SJCRH30 (cell line): ENCODE results near the gene ZNF839. TPM values are rescaled to one million over a fixed set of nuclear protein-coding genes. Genes with fewer than 3 reads are reported as not detected.

Experiments
- DNase-seq, 2 experiments: peaks; one replicate each; pipeline ENCODE4 v3.0.0-alpha.2; 2015 to 2020
- H3K27ac ChIP-seq: fragments of 250-450 bp; sonication (Bioruptor Pico); 2 replicates; pipeline ENCODE4 v1.5.1; 2020; ENCODE audit warnings: mild to moderate bottlenecking, moderate library complexity
- H3K27me3 ChIP-seq: fragments of 250-450 bp; sonication (Bioruptor Pico); 2 replicates; pipeline ENCODE4 v1.5.1; 2020; ENCODE audit warnings: mild to moderate bottlenecking, moderate library complexity
- H3K36me3 ChIP-seq: fragments of 250-450 bp; sonication (Bioruptor Pico); 2 replicates; pipeline ENCODE4 v1.5.1; 2020; ENCODE audit warnings: mild to moderate bottlenecking, moderate library complexity
- H3K4me1 ChIP-seq: fragments of 250-450 bp; sonication (Bioruptor Pico); 2 replicates; pipeline ENCODE4 v1.5.1; 2020; ENCODE audit warnings: mild to moderate bottlenecking, moderate library complexity
- H3K4me3 ChIP-seq: fragments of 250-450 bp; sonication (Bioruptor Pico); 2 replicates; pipeline ENCODE4 v1.5.1; 2020; ENCODE audit warnings: mild to moderate bottlenecking, moderate library complexity
- H3K9me3 ChIP-seq: fragments of 250-450 bp; sonication (Bioruptor Pico); replicated peaks from 2 replicates; pipeline ENCODE4 v1.5.1; 2020; ENCODE audit warnings: mild to moderate bottlenecking, moderate library complexity
- total RNA-seq: library from RNA; depleted of rRNA; stranded (reverse); fragments of >200 nt; shearing (Covaris generic); gene quantifications from 2 replicates; pipeline ENCODE4 v1.2.3, GENCODE V29; 2014; rRNA removed

ZNF839 gene
- total RNA-seq, 1 experiment from 2014 or later = 4.2 TPM

DNA sequence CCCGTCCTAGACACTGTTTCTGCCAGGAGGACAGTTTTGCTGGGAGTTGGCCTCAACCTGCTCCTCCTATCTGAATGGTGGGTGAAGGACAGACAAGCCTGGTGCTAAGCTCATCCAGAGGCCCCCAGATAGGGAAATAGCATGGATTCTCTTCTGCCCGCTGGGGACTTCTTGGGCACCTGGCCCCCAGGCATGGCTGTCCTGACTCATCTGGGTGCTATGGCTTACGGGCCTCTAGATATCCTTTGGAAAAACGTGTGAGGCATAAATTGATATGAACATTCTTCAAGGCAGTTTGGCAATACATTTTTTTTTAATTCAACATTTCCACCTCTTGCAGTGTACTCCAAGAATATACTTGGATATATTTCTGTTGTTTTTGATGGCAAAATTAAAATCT is 51.8 kb downstream of the ZNF839 start:
- H3K27me3 ChIP-seq = no peaks in the 10 kb centered on the region
- H3K9me3 ChIP-seq = no peaks in the 10 kb centered on the region
- H3K4me3 ChIP-seq = no peak overlapping the region
- no peaks in the 10 kb centered on the region for H3K4me1 ChIP-seq
- no peak overlapping the region for H3K27ac ChIP-seq
- no peak for DNase-seq
- H3K36me3 ChIP-seq = peaks cover 3% of the 10 kb centered on the region; the same call in 1 of the 2 replicates

- Histone ChIP-seq H3K4me1 (no peaks in the 10 kb centered on the region), H3K9me3 (no peaks in the 10 kb centered on the region), H3K27ac (no peak overlapping the region), H3K27me3 (no peaks in the 10 kb centered on the region), H3K36me3 (peaks cover 14% of the 10 kb centered on the region), H3K4me3 (no peak overlapping the region)
- DNase-seq = no peak
Observed at GRCh38 chr14:102373110-102373509, 53.6 kb downstream of the ZNF839 start.

DNA sequence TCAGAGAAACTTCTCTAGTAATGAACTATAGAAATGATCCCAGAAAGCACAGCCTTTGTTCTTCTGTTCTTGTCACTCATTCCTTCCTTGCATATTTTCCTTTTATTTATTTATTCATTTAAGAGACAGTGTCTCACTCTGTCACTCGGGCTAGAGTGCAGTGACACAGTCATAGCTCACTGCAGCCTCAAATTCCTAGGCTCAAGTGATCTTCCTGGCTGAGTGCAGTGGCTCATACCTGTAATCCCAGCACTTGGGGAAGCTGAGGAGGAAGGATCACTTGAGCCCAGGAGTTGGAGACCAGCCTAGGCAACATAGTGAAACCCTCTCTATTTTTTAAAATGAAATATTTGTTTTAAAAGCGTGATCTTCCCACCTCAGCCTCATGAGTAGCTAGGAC is 54.7 kb downstream of the ZNF839 start:
- Histone ChIP-seq H3K4me1 (no peaks in the 10 kb centered on the region), H3K27ac (no peak overlapping the region), H3K27me3 (no peaks in the 10 kb centered on the region), H3K4me3 (no peak overlapping the region), H3K36me3 (peaks cover 18% of the 10 kb centered on the region), H3K9me3 (no peaks in the 10 kb centered on the region)
- DNase-seq = no peak

DNA sequence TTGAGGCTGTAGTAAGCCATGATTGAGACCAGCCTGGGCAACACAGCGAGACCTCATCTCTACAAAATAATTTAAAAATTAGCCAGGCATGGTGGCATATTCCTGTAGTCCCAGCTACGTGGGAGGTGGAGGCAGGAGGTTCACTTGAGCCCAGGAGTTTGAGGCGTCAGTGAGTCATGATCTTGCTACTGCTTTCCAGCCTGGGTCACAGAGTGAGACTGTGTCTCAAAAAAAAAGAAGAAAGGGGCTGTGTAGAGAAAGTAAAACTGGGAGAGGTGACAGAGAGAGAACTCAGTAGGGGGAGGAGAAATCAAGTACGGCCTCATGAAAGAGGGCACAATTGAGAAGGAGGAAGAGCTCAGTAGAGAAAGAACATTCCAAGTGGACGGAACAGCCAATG is 55.6 kb downstream of the ZNF839 start:
- Histone ChIP-seq H3K4me1 (no peaks in the 10 kb centered on the region), H3K27me3 (no peaks in the 10 kb centered on the region), H3K36me3 (peaks cover 18% of the 10 kb centered on the region), H3K27ac (no peak overlapping the region), H3K4me3 (no peak overlapping the region), H3K9me3 (no peaks in the 10 kb centered on the region)
- DNase-seq = no peak

DNA sequence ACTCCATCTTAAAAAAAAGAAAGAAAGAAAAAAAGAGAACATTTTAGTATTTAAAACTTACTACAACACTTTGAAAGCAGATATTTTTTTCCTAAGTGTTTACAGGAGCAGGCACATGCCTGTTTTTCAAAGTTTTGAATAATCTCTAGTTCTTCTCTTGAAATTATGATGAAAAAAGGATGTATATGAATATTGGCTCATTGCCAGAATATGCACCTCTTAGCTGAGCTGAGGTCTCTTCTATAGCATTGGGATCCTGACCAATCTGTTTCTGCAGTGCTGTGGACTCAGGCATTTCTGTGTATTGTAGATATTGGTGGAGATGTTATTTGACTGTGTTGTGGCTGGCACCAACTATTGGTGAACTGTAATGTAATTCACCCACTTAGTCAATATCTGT is 58.1 kb downstream of the ZNF839 start:
- no peak for DNase-seq
- H3K4me3 ChIP-seq = no peak overlapping the region
- no peak overlapping the region for H3K27ac ChIP-seq
- peaks cover 30% of the 10 kb centered on the region for H3K36me3 ChIP-seq
- no peaks in the 10 kb centered on the region for H3K9me3 ChIP-seq
- no peaks in the 10 kb centered on the region for H3K4me1 ChIP-seq
- no peaks in the 10 kb centered on the region for H3K27me3 ChIP-seq

DNA sequence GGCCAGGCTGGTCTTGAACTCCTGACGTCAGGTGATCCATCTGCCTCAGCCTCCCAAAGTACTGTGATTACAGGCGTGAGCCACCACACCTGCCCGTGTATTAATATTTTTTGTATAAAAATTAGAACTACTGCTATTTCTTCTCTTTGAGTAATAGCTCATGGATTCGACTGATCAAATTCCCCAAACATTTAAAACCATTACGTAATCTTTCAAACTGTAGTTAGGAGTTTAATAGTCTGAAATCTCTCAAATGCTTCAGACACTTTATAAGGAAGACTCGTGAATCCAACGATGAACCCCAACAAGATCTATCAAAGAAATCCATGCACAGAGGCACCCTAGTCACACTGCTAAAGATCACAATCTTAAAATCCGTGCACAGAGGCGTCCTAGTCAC is 59.3 kb downstream of the ZNF839 start:
- Histone ChIP-seq H3K4me1 (no peaks in the 10 kb centered on the region), H3K36me3 (peaks cover 30% of the 10 kb centered on the region), H3K27ac (no peak overlapping the region), H3K27me3 (no peaks in the 10 kb centered on the region), H3K4me3 (no peak overlapping the region), H3K9me3 (no peaks in the 10 kb centered on the region)
- DNase-seq = no peak

DNA sequence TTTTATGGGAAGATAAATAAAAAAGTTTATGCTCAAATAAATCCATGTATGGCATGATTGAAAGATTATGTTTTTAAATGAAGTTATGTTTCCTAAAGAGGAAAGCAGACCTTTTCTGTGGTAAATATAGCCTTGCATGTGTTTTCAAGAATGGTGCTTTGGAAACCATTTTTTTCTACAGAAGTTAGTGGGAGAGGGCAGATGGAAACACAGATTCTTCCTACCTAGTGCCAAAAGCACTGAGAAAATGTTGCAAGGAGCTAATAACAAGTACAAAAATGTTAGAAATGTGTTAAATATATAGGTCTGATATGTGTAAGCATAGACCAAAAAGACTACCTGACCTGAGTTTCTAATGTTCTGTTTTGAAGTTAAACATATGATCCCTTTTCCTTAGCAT is 67.5 kb downstream of the ZNF839 start:
- no peak for DNase-seq
- Histone ChIP-seq H3K4me1 (no peaks in the 10 kb centered on the region), H3K9me3 (no peaks in the 10 kb centered on the region), H3K4me3 (no peak overlapping the region), H3K36me3 (peaks cover 2% of the 10 kb centered on the region; the same call in 1 of the 2 replicates), H3K27me3 (no peaks in the 10 kb centered on the region), H3K27ac (no peak overlapping the region)

DNA sequence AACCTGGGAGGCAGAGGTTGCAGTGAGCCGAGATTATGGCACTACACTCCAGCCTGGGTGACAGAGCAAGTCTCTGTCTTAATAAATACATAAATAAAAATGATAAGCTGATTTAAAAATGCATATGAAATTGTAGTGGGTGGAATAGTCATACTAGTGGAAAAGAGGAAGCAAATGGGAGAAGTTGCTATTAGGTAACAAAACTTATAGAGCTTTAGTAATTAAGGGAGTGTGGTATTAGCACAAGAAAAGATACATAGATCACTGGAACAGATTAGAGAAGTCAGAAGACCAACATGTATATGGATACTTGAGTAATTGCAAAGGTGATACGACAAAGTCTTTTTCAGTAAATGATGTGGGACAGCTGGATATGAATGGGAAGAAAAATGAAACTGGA is 69.7 kb downstream of the ZNF839 start:
- no peaks in the 10 kb centered on the region for H3K4me1 ChIP-seq
- peak in 1 of 2 experiments; percentile 10 for DNase-seq
- peaks cover 2% of the 10 kb centered on the region; the same call in 1 of the 2 replicates for H3K36me3 ChIP-seq
- H3K27ac ChIP-seq = no peak overlapping the region
- H3K27me3 ChIP-seq = no peaks in the 10 kb centered on the region
- no peak overlapping the region for H3K4me3 ChIP-seq
- no peaks in the 10 kb centered on the region for H3K9me3 ChIP-seq

DNA sequence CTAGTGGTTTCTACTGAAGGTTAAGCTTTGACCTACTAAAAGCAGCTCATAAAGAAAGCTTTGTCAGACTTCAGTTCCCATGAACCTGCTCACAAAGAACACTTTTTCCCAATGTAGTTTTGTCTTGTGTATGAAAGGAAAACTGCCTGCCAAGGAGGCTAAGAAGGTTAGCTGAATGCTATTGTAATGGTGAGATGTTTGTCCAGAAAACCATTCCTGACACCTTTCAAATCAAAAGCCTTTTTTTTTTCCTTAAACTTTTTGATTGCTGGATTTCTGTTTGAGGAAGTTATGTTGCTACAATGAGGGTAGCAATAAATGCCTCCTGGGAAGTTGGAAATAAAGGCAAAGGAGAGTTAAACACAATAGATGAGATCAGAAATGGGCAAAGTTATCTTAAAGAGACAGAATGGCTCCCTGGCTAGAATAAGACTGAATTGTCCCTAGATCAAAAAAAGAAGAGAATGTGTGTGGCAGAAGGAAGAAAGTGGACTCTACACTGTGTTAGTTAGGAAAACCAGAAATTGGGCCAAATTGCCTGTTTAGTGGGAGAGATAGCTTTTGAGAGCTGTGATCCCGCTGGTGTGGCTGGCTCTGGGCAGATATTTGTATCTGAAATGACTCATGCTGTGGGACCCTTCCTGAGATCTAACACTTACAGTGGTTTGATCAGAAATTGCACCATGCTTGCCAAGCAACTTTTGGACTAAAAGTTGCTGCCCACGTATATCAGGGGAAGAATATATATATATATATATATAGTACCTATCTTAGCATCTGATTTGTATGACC is 70.7 kb downstream of the ZNF839 start:
- DNase-seq = no peak
- Histone ChIP-seq H3K36me3 (peaks cover 2% of the 10 kb centered on the region; the same call in 1 of the 2 replicates), H3K27ac (no peak overlapping the region)

More for the DNA sequence above, 70.7 kb downstream of the ZNF839 start:
- Histone ChIP-seq H3K4me1 (no peaks in the 10 kb centered on the region), H3K27me3 (no peaks in the 10 kb centered on the region), H3K4me3 (no peak overlapping the region), H3K9me3 (no peaks in the 10 kb centered on the region)

Other genes starting within 250 kb of the ZNF839 start
- gene HSP90AA1, start 232.7 kb upstream of the ZNF839 start, total RNA-seq = 650 and 697 TPM in 2 replicates
- 22.0 and 23.2 TPM in 2 replicates for gene WDR20, start 179.8 kb upstream of the ZNF839 start, total RNA-seq
- 5.8 and 5.9 TPM in 2 replicates for gene MOK, start 14.6 kb upstream of the ZNF839 start, total RNA-seq
- gene CINP, start 43.1 kb downstream of the ZNF839 start, total RNA-seq = 42.7 and 48.4 TPM in 2 replicates
- 8.6 and 9.1 TPM in 2 replicates for gene TECPR2, start 43.2 kb downstream of the ZNF839 start, total RNA-seq
- gene ANKRD9, start 190.0 kb downstream of the ZNF839 start, total RNA-seq = 19.9 and 20.5 TPM in 2 replicates